CD8-positive, alpha-beta memory T cell (primary cell): ENCODE data around the gene SCLY. TPM values are rescaled to one million over a fixed set of nuclear protein-coding genes. Genes with fewer than 3 reads are reported as not detected.

Source experiments
- CTCF ChIA-PET: fragments of 350-600 bp; sonication (Branson Sonifier 250); formaldehyde crosslinking; loops from one replicate; lab custom pipeline; 2021; ENCODE audit warnings: antibody characterized with exemption; lab: Charles Lee
- POLR2A ChIA-PET: fragments of 350-600 bp; sonication (Branson Sonifier 250); formaldehyde crosslinking; loops from one replicate; lab custom pipeline; 2021; ENCODE audit warnings: antibody characterized with exemption; lab: Charles Lee
- DNase-seq, 5 donors: peaks; one replicate each; pipeline versions ENCODE4 v3.0.0 to v3.0.0-alpha.2; 2020 to 2022; ENCODE audit warnings: mixed read lengths in 1 of 5
- H3K27ac ChIP-seq: one replicate; pipeline ENCODE4 v1.7.0; 2013; ENCODE audit warnings: low read depth, mild to moderate bottlenecking, low read length, moderate library complexity
- H3K27me3 ChIP-seq: 2 replicates; pipeline ENCODE4 v1.7.0; 2013; ENCODE audit warnings: low read length, mild to moderate bottlenecking; ENCODE audit not compliant: insufficient read depth, poor library complexity, severe bottlenecking
- H3K36me3 ChIP-seq: 2 replicates; pipeline ENCODE4 v1.7.0; 2013; ENCODE audit warnings: mild to moderate bottlenecking, low read length, moderate library complexity; ENCODE audit not compliant: insufficient read depth
- H3K4me1 ChIP-seq: 2 replicates; pipeline ENCODE4 v1.7.0; 2013; ENCODE audit warnings: mild to moderate bottlenecking, low read length, moderate library complexity; ENCODE audit not compliant: insufficient read depth
- H3K4me3 ChIP-seq: 2 replicates; pipeline ENCODE4 v1.7.0; 2013; ENCODE audit warnings: mild to moderate bottlenecking, low read length
- H3K9me3 ChIP-seq: 2 replicates; pipeline ENCODE4 v1.7.0; 2013; ENCODE audit warnings: mild to moderate bottlenecking, low read length
- H3K27ac Mint-ChIP-seq, 8 donors: one replicate each; pipeline ENCODE4 v1.8.0; 2020 to 2021; ENCODE audit warnings: mixed read lengths in 8 of 8, mild to moderate bottlenecking in 6 of 8, inconsistent platforms in 3 of 8, moderate library complexity in 3 of 8
- H3K27me3 Mint-ChIP-seq, 2 donors: one replicate each; pipeline ENCODE4 v1.8.0; 2020 to 2021; ENCODE audit warnings: mixed read lengths in 2 of 2, mild to moderate bottlenecking in 1 of 2, moderate library complexity in 1 of 2
- H3K36me3 Mint-ChIP-seq, 3 donors: one replicate each; pipeline ENCODE4 v1.8.0; 2020 to 2021; ENCODE audit warnings: mixed read lengths in 3 of 3, inconsistent platforms in 1 of 3, mild to moderate bottlenecking in 1 of 3
- H3K4me1 Mint-ChIP-seq, 3 donors: one replicate each; pipeline ENCODE4 v1.8.0; 2020 to 2021; ENCODE audit warnings: mixed read lengths in 3 of 3, inconsistent platforms in 1 of 3, mild to moderate bottlenecking in 1 of 3
- H3K4me3 Mint-ChIP-seq, 7 donors: one replicate each; pipeline ENCODE4 v1.8.0; 2020 to 2021; ENCODE audit warnings: mixed read lengths in 7 of 7, mild to moderate bottlenecking in 6 of 7, moderate library complexity in 4 of 7, inconsistent platforms in 2 of 7
- H3K9me3 Mint-ChIP-seq, 5 donors: one replicate each; pipeline ENCODE4 v1.8.0; 2020 to 2022; ENCODE audit warnings: mixed read lengths in 5 of 5, mild to moderate bottlenecking in 3 of 5, moderate library complexity in 2 of 5, inconsistent platforms in 1 of 5
- polyA plus RNA-seq: library from polyadenylated mRNA; unstranded; fragments of 300-500 nt; fragmentation: Illumina TruSeq; gene quantifications from one replicate; pipeline ENCODE4 v1.2.3, GENCODE V29; 2021
- total RNA-seq, 2 experiments: library from RNA; stranded (reverse); gene quantifications; one replicate each; pipeline ENCODE4 v1.2.3, GENCODE V29; 2021

The SCLY gene
- total and polyA plus RNA-seq, 3 experiments from 2014 or later = 16.1 to 70.5 (median 64.8) TPM

DNA sequence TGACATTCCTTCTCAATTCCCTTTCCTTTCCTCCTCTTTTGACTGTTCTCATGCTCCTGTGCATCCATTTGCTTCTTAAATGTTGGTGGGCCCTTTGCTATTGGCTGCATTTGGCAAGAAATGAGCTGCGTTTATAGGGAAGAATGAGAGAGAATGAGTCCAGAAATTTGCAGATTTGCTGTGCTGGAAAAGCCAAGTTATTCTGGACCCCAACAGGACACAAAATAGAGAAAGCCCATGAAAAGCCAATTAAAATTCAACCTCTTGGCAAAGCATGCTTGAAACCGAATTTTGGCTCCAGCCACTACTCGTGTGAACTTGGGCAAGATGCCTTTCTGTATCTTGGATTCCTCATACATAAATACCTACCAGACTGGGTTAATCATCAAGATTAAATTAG, 1.3 kb upstream of the SCLY start:
- H3K36me3 ChIP-seq = no peaks in the 10 kb centered on the region
- no peaks in the 10 kb centered on the region for H3K9me3 ChIP-seq
- Mint-ChIP-seq H3K27me3 (peaks cover 14 to 17% of the 10 kb centered on the region in 2 donors), H3K4me3 (peak overlapping the region; percentile 80 to 97 (median 92)), H3K36me3 (peaks cover 0 to 13% (median 0%) of the 10 kb centered on the region in 3 donors), H3K4me1 (peaks cover 28 to 56% (median 42%) of the 10 kb centered on the region in 3 donors), H3K27ac (peak overlapping the region in 5 of 8 donors; percentile 70 to 95 (median 88)), H3K9me3 (peaks cover 0 to 2% (median 0%) of the 10 kb centered on the region in 5 donors)
- ChIA-PET POLR2A (interaction anchor here (0.6 kb wide), 1 partner anchor 178 kb away, joined by 5 read pairs; no protein-coding TSS in a partner anchor), CTCF (no interaction called here)
- DNase-seq = no peak
- H3K27ac ChIP-seq = no peak overlapping the region
- H3K4me3 ChIP-seq = peak overlapping the region; percentile 92
- H3K4me1 ChIP-seq = peaks cover 21% of the 10 kb centered on the region
- no peaks in the 10 kb centered on the region for H3K27me3 ChIP-seq

DNA sequence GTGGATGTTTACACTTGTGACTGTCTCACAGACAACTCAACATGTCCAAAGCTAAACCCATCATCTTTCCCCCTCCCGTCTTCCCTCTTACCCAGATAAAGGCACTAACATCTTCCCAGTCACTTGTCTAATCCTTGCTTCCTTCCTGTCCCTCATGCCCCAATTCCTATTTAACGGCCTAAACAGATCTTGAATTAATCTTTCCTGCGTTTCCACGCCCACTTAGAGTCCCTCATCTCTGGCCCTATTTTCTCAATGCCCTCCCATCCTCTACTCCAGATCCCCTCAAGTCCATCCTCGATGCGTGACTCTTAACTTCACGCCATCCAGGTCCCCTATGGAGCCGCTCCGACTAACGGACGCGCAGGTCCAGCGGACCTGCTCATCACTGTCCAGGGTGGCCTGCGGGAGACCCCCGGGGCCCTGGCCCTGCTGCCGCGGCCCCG, 682 bp upstream of the SCLY start:
- Histone ChIP-seq H3K4me1 (peaks cover 21% of the 10 kb centered on the region), H3K4me3 (peak overlapping the region; percentile 92), H3K27me3 (no peaks in the 10 kb centered on the region), H3K36me3 (peaks cover 2% of the 10 kb centered on the region), H3K27ac (peak overlapping the region; percentile 86), H3K9me3 (no peaks in the 10 kb centered on the region)
- Mint-ChIP-seq H3K4me1 (peaks cover 28 to 61% (median 44%) of the 10 kb centered on the region in 3 donors), H3K27me3 (peaks cover 14 to 17% of the 10 kb centered on the region in 2 donors), H3K36me3 (peaks cover 0 to 18% (median 2%) of the 10 kb centered on the region in 3 donors), H3K4me3 (peak overlapping the region; percentile 80 to 97 (median 92)), H3K9me3 (peaks cover 0 to 2% (median 0%) of the 10 kb centered on the region in 5 donors), H3K27ac (peak overlapping the region; percentile 55 to 97 (median 92))
- POLR2A ChIA-PET = no interaction called here
- CTCF ChIA-PET = no interaction called here
- peak in 1 of 5 donors; percentile 6 for DNase-seq

DNA sequence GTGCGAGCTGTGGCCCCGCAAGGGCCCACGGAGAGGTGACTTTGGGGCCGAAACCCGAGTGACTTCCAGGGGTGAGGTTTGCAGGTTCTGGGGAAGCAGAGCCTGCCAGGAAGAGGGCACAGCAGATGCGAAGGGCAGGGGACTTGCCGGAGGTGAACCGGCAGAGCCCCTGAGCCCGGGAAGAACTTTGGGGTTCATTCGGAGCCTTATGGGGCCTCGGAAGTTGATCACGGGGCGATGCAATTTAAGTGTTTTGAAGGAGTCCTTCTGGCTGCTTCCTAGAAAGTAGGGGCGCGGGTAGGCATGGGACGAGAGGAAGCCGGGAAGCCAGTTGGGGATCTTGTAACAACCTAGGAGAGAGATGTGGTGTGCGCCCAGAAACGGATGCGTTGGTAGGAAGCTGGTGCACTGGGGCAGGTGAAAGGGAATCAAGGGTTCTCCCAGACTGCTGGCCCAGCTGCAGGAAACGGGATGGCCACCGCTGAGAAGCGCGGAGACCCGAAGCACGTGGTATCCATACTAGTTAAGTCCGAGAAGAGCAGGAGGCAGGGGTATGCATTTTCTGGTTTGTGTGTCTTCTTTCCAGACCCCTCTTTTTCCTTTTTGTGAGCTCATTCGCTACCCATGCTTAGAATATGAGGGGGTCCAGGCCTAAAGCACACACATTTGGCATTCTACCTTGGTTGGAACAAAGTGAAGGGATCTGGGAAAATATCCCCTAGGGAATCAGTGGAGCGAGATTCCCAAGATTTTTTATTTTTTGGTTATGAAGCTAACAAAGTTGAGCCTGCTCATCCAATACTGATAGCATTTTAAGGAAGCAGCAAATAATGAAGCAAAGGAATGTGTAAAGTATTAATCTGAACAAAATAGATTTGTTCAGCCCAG, 758 bp downstream of the SCLY start:
- Mint-ChIP-seq H3K27me3 (peaks cover 6 to 7% of the 10 kb centered on the region in 2 donors), H3K4me1 (peaks cover 29 to 65% (median 45%) of the 10 kb centered on the region in 3 donors), H3K4me3 (peak overlapping the region; percentile 80 to 97 (median 92)), H3K9me3 (peaks cover 0 to 2% (median 0%) of the 10 kb centered on the region in 5 donors), H3K36me3 (peaks cover 3 to 27% (median 7%) of the 10 kb centered on the region in 3 donors), H3K27ac (peak overlapping the region; percentile 24 to 98 (median 88))
- Histone ChIP-seq H3K4me1 (peaks cover 21% of the 10 kb centered on the region), H3K27ac (peak overlapping the region; percentile 59), H3K9me3 (no peaks in the 10 kb centered on the region), H3K27me3 (no peaks in the 10 kb centered on the region), H3K4me3 (peak overlapping the region; percentile 90), H3K36me3 (peaks cover 3% of the 10 kb centered on the region)
- DNase-seq = peak in 1 of 5 donors; percentile 7
- ChIA-PET CTCF (interaction anchor here (0.8 kb wide), 1 partner anchor 138 kb away, joined by 3 read pairs; no protein-coding TSS in a partner anchor), POLR2A (interaction anchor here (0.7 kb wide), 1 partner anchor 7 kb away, joined by 4 read pairs; no protein-coding TSS in a partner anchor)

DNA sequence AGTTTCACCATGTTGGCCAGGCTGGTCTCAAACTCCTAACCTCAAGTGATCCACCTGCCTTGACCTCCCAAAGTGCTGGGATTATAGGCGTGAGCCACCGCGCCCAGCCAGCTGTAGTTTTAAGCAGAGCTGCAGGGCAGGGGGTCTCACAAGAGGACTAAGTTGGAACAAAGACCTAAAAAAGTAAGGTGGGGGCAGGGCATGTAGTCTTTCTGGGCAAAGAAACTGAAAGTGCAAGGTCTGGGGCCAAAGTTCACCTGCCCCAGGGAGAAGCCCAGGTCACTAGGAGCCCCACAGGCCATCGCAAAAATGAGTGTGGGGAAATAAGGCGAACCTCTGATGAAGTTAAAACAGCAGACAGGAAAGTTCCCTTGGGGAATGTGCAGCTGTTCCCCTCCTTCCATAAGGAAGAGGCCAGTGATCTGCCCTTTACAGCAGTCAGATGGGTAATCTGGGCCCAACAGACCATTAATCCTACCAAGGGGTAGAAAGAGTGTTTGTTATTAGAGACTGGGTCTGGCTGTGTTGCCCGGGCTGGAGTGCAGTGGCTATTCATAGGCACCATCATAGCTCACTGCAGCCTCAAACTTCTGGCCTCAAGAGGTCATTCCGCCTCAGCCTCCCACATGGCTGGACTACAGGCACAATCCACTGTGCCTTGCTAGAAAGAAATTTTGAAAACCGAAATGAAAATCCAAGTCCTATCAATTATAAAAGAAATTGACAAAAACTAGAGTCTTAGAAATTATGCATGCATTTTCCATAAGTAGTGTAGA, 2.8 kb downstream of the SCLY start:
- peaks cover 5% of the 10 kb centered on the region for H3K36me3 ChIP-seq
- H3K4me3 ChIP-seq = no peak overlapping the region
- CTCF ChIA-PET = no interaction called here
- peaks cover 42 to 74% (median 57%) of the 10 kb centered on the region in 3 donors for H3K4me1 Mint-ChIP-seq
- peak overlapping the region in 4 of 8 donors; percentile 11 to 43 (median 36) for H3K27ac Mint-ChIP-seq
- H3K9me3 Mint-ChIP-seq = peaks cover 0 to 2% (median 0%) of the 10 kb centered on the region in 5 donors
- DNase-seq = no peak
- H3K27ac ChIP-seq = no peak overlapping the region
- peaks cover 8 to 39% (median 12%) of the 10 kb centered on the region in 3 donors for H3K36me3 Mint-ChIP-seq
- H3K27me3 Mint-ChIP-seq = no peaks in the 10 kb centered on the region
- peaks cover 33% of the 10 kb centered on the region for H3K4me1 ChIP-seq
- peak overlapping the region in 4 of 7 donors; percentile 4 to 93 (median 48) for H3K4me3 Mint-ChIP-seq
- H3K9me3 ChIP-seq = no peaks in the 10 kb centered on the region
- no peaks in the 10 kb centered on the region for H3K27me3 ChIP-seq
- POLR2A ChIA-PET = no interaction called here

DNA sequence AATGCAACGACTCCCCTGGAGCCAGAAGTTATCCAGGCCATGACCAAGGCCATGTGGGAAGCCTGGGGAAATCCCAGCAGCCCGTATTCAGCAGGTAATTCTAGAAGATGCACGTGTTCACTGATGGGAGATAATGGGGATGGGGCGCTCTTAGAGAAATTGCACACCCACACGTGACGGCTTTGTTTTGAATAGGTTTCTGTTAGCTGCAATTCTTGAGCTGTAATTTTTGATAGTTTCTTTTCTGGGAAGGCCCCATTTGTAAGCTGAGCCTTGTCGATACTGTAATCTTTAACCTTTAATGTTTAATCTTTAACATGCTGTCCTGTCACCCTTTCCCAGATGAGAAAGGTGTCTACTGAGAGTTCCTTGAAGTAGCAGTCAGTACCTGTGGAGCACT, 3.6 kb downstream of the SCLY start:
- Histone ChIP-seq H3K27ac (no peak overlapping the region), H3K27me3 (no peaks in the 10 kb centered on the region), H3K36me3 (peaks cover 6% of the 10 kb centered on the region), H3K4me1 (peaks cover 39% of the 10 kb centered on the region), H3K4me3 (no peak overlapping the region), H3K9me3 (no peaks in the 10 kb centered on the region)
- Mint-ChIP-seq H3K27me3 (no peaks in the 10 kb centered on the region), H3K4me1 (peaks cover 46 to 77% (median 62%) of the 10 kb centered on the region in 3 donors), H3K36me3 (peaks cover 8 to 40% (median 12%) of the 10 kb centered on the region in 3 donors), H3K4me3 (no peak overlapping the region), H3K9me3 (no peaks in the 10 kb centered on the region), H3K27ac (no peak overlapping the region)
- CTCF ChIA-PET = no interaction called here
- DNase-seq = no peak
- POLR2A ChIA-PET = no interaction called here

DNA sequence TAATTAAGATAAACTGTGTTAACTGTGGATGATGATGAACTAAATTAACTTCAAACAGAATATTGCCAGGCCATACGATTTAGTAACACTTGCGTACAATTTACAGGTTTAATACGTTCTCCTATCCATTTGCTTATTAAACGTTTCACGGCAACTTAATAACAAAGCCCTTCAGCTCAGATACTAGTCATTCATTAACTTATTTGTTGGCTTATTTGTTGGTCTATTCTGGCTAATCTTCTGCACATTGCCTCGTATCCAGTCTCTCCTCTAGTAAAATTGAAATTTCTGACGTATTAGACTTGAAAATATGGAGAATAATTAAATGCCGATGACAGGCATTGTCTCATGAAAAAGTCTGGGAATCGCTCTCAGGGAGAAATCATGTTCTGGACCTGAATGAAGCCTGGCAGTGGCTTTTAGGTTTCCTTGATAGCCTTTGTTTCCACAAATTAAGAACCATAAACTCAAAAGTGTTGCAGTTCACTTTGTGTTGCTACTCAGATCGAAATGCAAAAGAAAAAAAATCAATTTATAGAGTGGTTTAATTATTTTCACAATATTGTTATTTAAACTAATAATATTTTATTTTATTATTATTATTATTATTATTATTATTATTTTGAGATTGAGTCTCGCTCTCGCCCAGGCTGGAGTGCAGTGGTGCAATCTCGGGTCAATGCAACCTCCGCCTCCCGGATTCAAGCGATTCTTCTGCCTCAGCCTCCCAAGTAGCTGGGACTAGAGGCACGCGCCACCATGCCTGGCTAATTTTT, 4.5 kb downstream of the SCLY start:
- no peaks in the 10 kb centered on the region for H3K9me3 ChIP-seq
- H3K36me3 ChIP-seq = peaks cover 6% of the 10 kb centered on the region
- ChIA-PET CTCF (no interaction called here), POLR2A (no interaction called here)
- Mint-ChIP-seq H3K4me1 (peaks cover 45 to 77% (median 62%) of the 10 kb centered on the region in 3 donors), H3K27ac (peak overlapping the region in 2 of 8 donors; percentile 60 to 66), H3K27me3 (no peaks in the 10 kb centered on the region), H3K4me3 (peak overlapping the region in 1 of 7 donors; percentile 18), H3K36me3 (peaks cover 8 to 45% (median 12%) of the 10 kb centered on the region in 3 donors), H3K9me3 (no peaks in the 10 kb centered on the region)
- H3K4me3 ChIP-seq = no peak overlapping the region
- peaks cover 38% of the 10 kb centered on the region for H3K4me1 ChIP-seq
- no peak overlapping the region for H3K27ac ChIP-seq
- DNase-seq = no peak
- H3K27me3 ChIP-seq = no peaks in the 10 kb centered on the region

DNA sequence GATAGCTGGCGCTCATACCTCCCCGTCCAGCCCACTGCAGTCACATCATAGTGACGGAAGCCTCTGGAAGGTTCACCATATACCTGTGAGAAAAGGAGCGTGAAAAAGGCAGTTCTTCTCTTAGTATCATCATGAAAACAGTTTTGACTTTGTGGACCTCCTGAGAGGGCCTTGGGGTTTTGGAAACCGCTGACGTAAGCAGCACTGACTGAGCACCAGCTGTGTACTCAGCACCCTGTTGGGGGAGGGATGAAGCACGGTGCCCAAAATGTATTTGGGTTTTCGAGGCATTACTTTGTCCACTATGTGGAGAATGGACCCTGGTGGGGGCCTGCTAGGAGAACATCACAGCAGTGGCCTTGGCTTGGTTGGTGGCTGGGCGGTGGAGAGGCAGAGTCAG, 5.4 kb downstream of the SCLY start:
- Mint-ChIP-seq H3K4me3 (no peak overlapping the region), H3K4me1 (peaks cover 45 to 79% (median 64%) of the 10 kb centered on the region in 3 donors), H3K36me3 (peaks cover 8 to 43% (median 12%) of the 10 kb centered on the region in 3 donors), H3K9me3 (no peaks in the 10 kb centered on the region), H3K27ac (peak overlapping the region in 2 of 8 donors; percentile 20 to 23), H3K27me3 (no peaks in the 10 kb centered on the region)
- CTCF ChIA-PET = no interaction called here
- no peak for DNase-seq
- Histone ChIP-seq H3K27me3 (no peaks in the 10 kb centered on the region), H3K4me1 (peaks cover 43% of the 10 kb centered on the region), H3K9me3 (no peaks in the 10 kb centered on the region), H3K4me3 (no peak overlapping the region), H3K36me3 (peaks cover 6% of the 10 kb centered on the region), H3K27ac (no peak overlapping the region)
- POLR2A ChIA-PET = no interaction called here
